Measurements from ENCODE around the gene MXRA5.
"Not testable (repeated sequence)": the region's sequence is repeated elsewhere in the genome, so short reads cannot be mapped to it uniquely, and the experiment has no call there.

The MXRA5 gene

GRCh38 chrX:3370656-3371055 lies 24.2 kb upstream of the MXRA5 start:
- no peaks in the 10 kb centered on the region for H3K27me3 Mint-ChIP-seq
- peaks cover 5% of the 10 kb centered on the region for H3K9me3 Mint-ChIP-seq
- H3K4me1 Mint-ChIP-seq (ENCODE audit: low read depth) = no peaks in the 10 kb centered on the region
- H3K27ac Mint-ChIP-seq = no peak overlapping the region
- intact Hi-C loops (cut with micrococcal nuclease) = no loop called here
- no peak overlapping the region for H3K4me3 Mint-ChIP-seq
- no peaks in the 10 kb centered on the region for H3K36me3 Mint-ChIP-seq (ENCODE audit: low read depth)

GRCh38 chrX:3362956-3363355 lies 16.5 kb upstream of the MXRA5 start:
- H3K27ac Mint-ChIP-seq = no peak overlapping the region
- no peaks in the 10 kb centered on the region for H3K27me3 Mint-ChIP-seq
- H3K9me3 Mint-ChIP-seq = peaks cover 5% of the 10 kb centered on the region
- no peak overlapping the region for H3K4me3 Mint-ChIP-seq
- intact Hi-C loops (cut with micrococcal nuclease) = no loop called here
- no peaks in the 10 kb centered on the region for H3K36me3 Mint-ChIP-seq (ENCODE audit: low read depth)
- no peaks in the 10 kb centered on the region for H3K4me1 Mint-ChIP-seq (ENCODE audit: low read depth)

DNA sequence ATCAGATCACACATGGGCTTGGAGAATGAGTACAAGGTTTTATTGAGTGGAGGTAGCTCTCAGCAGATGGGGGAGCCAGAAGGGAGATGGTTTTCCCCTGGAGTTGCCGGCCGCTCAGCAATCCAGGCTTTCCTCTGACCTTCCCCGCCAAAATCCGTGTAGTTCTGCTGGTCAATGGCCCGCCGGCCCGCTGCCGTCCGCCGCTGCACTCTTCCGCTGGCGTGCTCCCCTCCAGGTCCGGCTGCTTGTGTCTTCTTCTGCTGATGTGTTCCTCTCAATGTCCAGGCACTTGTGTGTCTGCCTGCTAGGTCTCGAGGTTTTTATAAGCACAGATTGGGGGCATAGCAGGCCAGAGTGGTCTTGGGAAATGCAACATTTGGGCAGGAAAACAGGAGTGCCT lies 14.4 kb upstream of the MXRA5 start:
- H3K27ac Mint-ChIP-seq = no peak overlapping the region
- intact Hi-C loops (cut with micrococcal nuclease) = no loop called here
- no peaks in the 10 kb centered on the region for H3K36me3 Mint-ChIP-seq (ENCODE audit: low read depth)
- no peaks in the 10 kb centered on the region for H3K27me3 Mint-ChIP-seq
- no peak overlapping the region for H3K4me3 Mint-ChIP-seq
- no peaks in the 10 kb centered on the region for H3K4me1 Mint-ChIP-seq (ENCODE audit: low read depth)
- no peaks in the 10 kb centered on the region for H3K9me3 Mint-ChIP-seq

DNA sequence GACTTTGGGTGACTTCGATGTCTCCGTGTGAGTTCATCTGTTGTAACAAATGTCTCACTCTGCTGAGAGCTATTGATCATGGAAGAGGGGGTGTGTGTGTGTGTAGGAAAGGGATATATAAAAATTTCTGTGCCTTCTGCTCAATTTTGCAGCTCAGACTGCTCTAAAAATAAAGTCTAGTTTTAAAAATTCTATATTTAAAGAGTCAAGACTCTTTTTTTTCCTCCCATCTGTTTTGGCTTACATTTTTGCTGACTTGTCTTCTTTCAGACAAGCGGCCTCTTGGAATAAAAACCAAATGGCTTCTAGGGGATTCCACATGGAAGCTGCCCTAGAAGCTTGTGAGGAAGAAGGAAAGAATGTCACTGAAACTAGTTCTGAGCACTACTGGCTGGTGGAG lies 6.3 kb upstream of the MXRA5 start:
- H3K36me3 Mint-ChIP-seq (ENCODE audit: low read depth); H3K4me3 Mint-ChIP-seq; H3K9me3 Mint-ChIP-seq; H3K4me1 Mint-ChIP-seq (ENCODE audit: low read depth); H3K27ac Mint-ChIP-seq; H3K27me3 Mint-ChIP-seq; intact Hi-C loops (cut with micrococcal nuclease): not testable (repeated sequence)

- no peak overlapping the region for H3K27ac Mint-ChIP-seq
- H3K27me3 Mint-ChIP-seq = peaks cover 15% of the 10 kb centered on the region
- intact Hi-C loops (cut with micrococcal nuclease) = no loop called here
- no peaks in the 10 kb centered on the region for H3K4me1 Mint-ChIP-seq (ENCODE audit: low read depth)
- H3K36me3 Mint-ChIP-seq (ENCODE audit: low read depth) = no peaks in the 10 kb centered on the region
- H3K4me3 Mint-ChIP-seq = no peak overlapping the region
- no peaks in the 10 kb centered on the region for H3K9me3 Mint-ChIP-seq
These were observed 4.8 kb upstream of the MXRA5 start for GRCh38 chrX:3351276-3351675.

DNA sequence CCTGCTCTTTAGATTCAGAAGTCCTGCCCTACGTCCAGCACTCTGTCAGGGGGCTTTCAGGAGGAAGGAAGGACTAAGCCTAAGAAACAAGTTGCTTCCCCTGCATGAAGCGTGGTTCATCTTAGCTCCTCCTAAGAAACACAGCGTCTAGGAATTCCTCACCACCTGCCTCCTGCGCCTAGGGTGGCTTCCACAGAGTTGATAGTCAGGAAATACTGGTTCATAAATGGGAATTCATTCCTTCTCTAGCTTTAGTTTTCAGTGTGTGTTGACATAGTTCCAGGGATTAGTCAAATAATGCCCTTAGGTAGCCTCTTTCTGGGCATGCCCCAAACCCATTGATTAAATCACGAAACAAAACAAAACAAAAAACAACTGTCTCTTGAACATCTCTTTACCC lies 1.7 kb upstream of the MXRA5 start:
- H3K27me3 Mint-ChIP-seq = peaks cover 44% of the 10 kb centered on the region
- intact Hi-C loops (cut with micrococcal nuclease) = no loop called here

GRCh38 chrX:3345281-3346191 lies 916 bp downstream of the MXRA5 start:
- intact Hi-C loops (cut with micrococcal nuclease) = no loop called here
- Mint-ChIP-seq H3K27ac (no peak overlapping the region), H3K4me3 (no peak overlapping the region), H3K4me1 (ENCODE audit: low read depth) (no peaks in the 10 kb centered on the region), H3K9me3 (no peaks in the 10 kb centered on the region), H3K27me3 (peaks cover 44% of the 10 kb centered on the region), H3K36me3 (ENCODE audit: low read depth) (no peaks in the 10 kb centered on the region)

More for the DNA sequence above, 1.7 kb upstream of the MXRA5 start:
- H3K4me3 Mint-ChIP-seq = no peak overlapping the region
- no peaks in the 10 kb centered on the region for H3K36me3 Mint-ChIP-seq (ENCODE audit: low read depth)
- no peaks in the 10 kb centered on the region for H3K9me3 Mint-ChIP-seq
- no peak overlapping the region for H3K27ac Mint-ChIP-seq
- H3K4me1 Mint-ChIP-seq (ENCODE audit: low read depth) = no peaks in the 10 kb centered on the region

DNA sequence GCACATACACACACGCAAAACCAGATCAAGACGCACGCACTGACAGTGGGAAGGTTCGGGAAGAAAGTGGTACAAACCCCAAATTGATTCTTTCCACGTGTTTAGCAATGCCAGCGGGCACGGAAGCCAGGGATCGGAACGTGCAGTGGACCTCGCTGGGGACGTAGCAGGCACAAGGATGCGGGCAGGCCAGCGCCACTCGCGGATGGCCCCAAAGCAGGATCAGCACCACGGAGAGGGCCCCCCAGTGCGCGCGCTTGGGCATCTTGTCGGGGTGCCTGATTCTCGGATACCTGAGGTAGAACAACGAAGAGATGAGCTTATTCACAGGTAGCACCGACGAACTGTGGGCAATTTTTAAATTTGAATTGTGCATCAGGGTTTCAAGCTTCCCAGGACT lies 2.9 kb downstream of the MXRA5 start:
- not testable (repeated sequence) for H3K4me1 Mint-ChIP-seq (ENCODE audit: low read depth); H3K36me3 Mint-ChIP-seq (ENCODE audit: low read depth)

DNA sequence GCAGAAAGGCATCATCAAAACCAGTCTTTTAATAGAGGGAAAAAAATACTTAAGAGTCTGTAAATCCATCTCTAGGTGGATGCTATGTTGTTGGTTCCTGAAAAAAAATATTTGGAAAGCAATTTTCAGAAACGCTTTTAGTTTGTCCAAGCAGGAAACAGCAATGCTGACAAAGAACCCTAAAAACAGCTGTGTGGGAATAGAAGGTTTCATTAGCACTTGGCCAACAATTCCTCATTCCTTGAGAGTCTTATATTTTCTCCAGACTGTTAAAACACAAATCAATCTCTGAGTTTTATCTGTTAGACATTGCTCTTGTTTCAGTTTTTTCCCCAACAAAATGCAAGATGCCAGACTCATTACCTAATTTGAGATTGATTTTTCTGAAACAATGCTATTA lies 6.4 kb downstream of the MXRA5 start:
- intact Hi-C loops (cut with micrococcal nuclease) = no loop called here
- no peaks in the 10 kb centered on the region for H3K36me3 Mint-ChIP-seq (ENCODE audit: low read depth)
- no peak overlapping the region for H3K4me3 Mint-ChIP-seq
- H3K4me1 Mint-ChIP-seq (ENCODE audit: low read depth) = no peaks in the 10 kb centered on the region
- H3K9me3 Mint-ChIP-seq = no peaks in the 10 kb centered on the region
- no peak overlapping the region for H3K27ac Mint-ChIP-seq
- H3K27me3 Mint-ChIP-seq = peaks cover 17% of the 10 kb centered on the region

More for the DNA sequence above, 2.9 kb downstream of the MXRA5 start:
- intact Hi-C loops (cut with micrococcal nuclease); H3K9me3 Mint-ChIP-seq; H3K27ac Mint-ChIP-seq; H3K4me3 Mint-ChIP-seq: not testable (repeated sequence)
- peaks cover 44% of the 10 kb centered on the region for H3K27me3 Mint-ChIP-seq

GRCh38 chrX:3326681-3327080 lies 19.8 kb downstream of the MXRA5 start:
- intact Hi-C loops (cut with micrococcal nuclease) = no loop called here
- H3K4me3 Mint-ChIP-seq = no peak overlapping the region
- H3K27ac Mint-ChIP-seq = no peak overlapping the region
- H3K4me1 Mint-ChIP-seq (ENCODE audit: low read depth) = no peaks in the 10 kb centered on the region
- no peaks in the 10 kb centered on the region for H3K36me3 Mint-ChIP-seq (ENCODE audit: low read depth)
- no peaks in the 10 kb centered on the region for H3K27me3 Mint-ChIP-seq
- H3K9me3 Mint-ChIP-seq = no peaks in the 10 kb centered on the region

DNA sequence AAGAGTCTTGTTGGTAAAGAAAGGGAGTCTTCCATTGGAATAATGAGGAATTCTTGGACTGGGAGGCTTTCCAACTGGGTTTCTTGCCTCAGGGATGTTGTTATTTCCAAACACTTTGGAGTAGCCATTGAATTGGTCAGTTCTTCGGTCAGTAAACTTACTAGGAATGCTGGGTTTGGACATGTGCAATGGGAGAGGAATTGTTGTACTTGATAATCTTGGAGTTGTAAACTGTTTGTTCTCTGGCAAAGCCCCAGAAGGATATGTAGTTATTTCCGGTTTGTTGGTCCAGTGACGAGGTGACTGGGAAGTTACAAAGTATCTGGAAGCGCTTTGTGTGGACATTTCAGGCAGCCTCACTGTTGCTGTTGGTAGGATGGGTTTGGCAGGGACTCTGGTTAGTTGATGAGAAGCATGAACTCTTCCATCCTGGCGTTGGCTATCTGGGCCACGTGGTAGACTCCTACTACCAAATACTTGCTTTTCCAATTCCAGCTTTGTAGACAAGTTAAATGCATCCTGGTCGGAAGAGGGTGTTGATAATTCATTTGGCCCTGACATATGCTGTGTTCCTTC lies 25.9 kb downstream of the MXRA5 start:
- Mint-ChIP-seq H3K27ac (no peak overlapping the region), H3K4me3 (no peak overlapping the region), H3K4me1 (ENCODE audit: low read depth) (no peaks in the 10 kb centered on the region), H3K36me3 (ENCODE audit: low read depth) (no peaks in the 10 kb centered on the region), H3K27me3 (no peaks in the 10 kb centered on the region), H3K9me3 (no peaks in the 10 kb centered on the region)
- intact Hi-C loops (cut with micrococcal nuclease) = no loop called here

- intact Hi-C loops (cut with micrococcal nuclease) = no loop called here
- Mint-ChIP-seq H3K4me3 (no peak overlapping the region), H3K27ac (no peak overlapping the region), H3K36me3 (ENCODE audit: low read depth) (no peaks in the 10 kb centered on the region), H3K27me3 (no peaks in the 10 kb centered on the region), H3K4me1 (ENCODE audit: low read depth) (no peaks in the 10 kb centered on the region), H3K9me3 (peaks cover 14% of the 10 kb centered on the region)
These were observed 29.2 kb downstream of the MXRA5 start for GRCh38 chrX:3317191-3317718.

GRCh38 chrX:3312109-3312508 lies 34.3 kb downstream of the MXRA5 start:
- H3K36me3 Mint-ChIP-seq (ENCODE audit: low read depth) = no peaks in the 10 kb centered on the region

DNA sequence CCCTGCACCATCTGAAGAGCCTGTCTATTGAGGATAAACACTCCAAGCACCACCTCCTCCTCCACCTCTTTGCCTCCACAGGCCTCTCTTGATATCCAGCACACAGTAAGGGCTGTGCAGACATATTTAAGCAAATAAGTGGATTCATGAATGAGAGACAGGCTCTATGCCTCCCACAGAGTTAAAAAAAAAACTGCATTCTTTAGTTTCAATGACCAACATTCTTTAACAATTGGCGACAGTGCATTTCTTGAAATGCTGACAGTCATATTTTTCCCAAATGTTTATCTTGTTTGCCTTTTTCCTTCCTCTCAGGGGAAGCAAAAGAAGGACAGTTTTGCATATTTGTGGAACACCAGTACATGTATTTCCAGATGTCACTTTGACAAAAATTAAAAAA lies 38.6 kb downstream of the MXRA5 start:
- Mint-ChIP-seq H3K27me3 (no peaks in the 10 kb centered on the region), H3K36me3 (ENCODE audit: low read depth) (no peaks in the 10 kb centered on the region), H3K4me3 (no peak overlapping the region), H3K4me1 (ENCODE audit: low read depth) (no peaks in the 10 kb centered on the region), H3K9me3 (peaks cover 14% of the 10 kb centered on the region), H3K27ac (no peak overlapping the region)
- intact Hi-C loops (cut with micrococcal nuclease) = no loop called here

More at GRCh38 chrX:3312109-3312508, 34.3 kb downstream of the MXRA5 start:
- Mint-ChIP-seq H3K4me3 (no peak overlapping the region), H3K27me3 (no peaks in the 10 kb centered on the region), H3K9me3 (peaks cover 28% of the 10 kb centered on the region), H3K27ac (no peak overlapping the region), H3K4me1 (ENCODE audit: low read depth) (no peaks in the 10 kb centered on the region)
- intact Hi-C loops (cut with micrococcal nuclease) = no loop called here

Data from dendritic cell treated with granulocyte-macrophage colony-stimulating factor and Interleukin-4, amounts not matched to agents 40 ng/mL and 50 ng/mL, for 4 days (primary cell).